ENCODE measurements around the gene CYP3A7. TPM values are rescaled to one million over a fixed set of nuclear protein-coding genes. Genes with fewer than 3 reads are reported as not detected.

CYP3A7 gene
- total RNA-seq, 1 experiment from 2014 or later = not detected

DNA sequence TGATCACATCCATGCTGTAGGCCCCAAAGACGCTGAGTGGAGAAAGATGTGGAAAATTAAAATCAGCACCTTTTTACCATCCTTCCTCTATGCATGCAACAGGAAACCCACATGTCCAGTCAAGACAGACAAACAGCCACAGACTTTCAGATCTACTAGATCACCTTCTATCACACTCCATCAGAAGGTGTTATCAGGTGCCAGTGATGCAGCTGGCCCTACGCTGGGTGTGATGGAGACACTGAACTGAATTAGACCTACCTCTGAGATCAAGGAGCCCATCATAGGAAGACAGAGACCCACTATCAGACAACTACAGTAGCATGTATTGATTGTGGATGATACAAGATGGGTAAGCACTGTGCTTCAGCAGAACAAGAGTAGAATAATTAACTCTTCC is 33.5 kb upstream of the CYP3A7 start:
- CTCF ChIA-PET = no interaction called here
- Histone ChIP-seq H3K27me3 (ENCODE audit: low read length) (peaks cover 6% of the 10 kb centered on the region; the same call in 1 of the 2 replicates), H4K20me1 (ENCODE audit: low read length) (no peaks in the 10 kb centered on the region), H3K9me3 (ENCODE audit: low read length) (0 out of 2 replicates have a peak, but pooled peaks cover 10% of the 10 kb centered on the region), H3K79me2 (ENCODE audit: low read length) (no peaks in the 10 kb centered on the region), H3K4me1 (ENCODE audit: insufficient read depth, low read length) (peaks cover 8% of the 10 kb centered on the region; the same call in 1 of the 2 replicates), H2AFZ (ENCODE audit: low read length) (no peak overlapping the region), H3K27ac (ENCODE audit: low read length) (no peak overlapping the region), H3K4me2 (ENCODE audit: low read length) (no peak overlapping the region), H3K36me3 (ENCODE audit: low read depth, low read length) (no peaks in the 10 kb centered on the region), H3F3A (ENCODE audit: low read length, unreplicated experiment) (no peaks in the 10 kb centered on the region), H3K9me2 (replicated peaks; ENCODE audit: low read length) (no peaks in the 10 kb centered on the region), H3K4me3 (ENCODE audit: low read length) (no peak overlapping the region), H3K9ac (ENCODE audit: low read length) (no peak overlapping the region)
- POLR2A ChIA-PET (ENCODE audit: unreplicated experiment) = no interaction called here
- intact Hi-C loops (cut with micrococcal nuclease) = loop anchor here (10.0 kb wide), 1 partner anchor 94 kb away; the partner anchor contains the start of gene CYP3A5
- TF ChIP-seq, protein P1, sequence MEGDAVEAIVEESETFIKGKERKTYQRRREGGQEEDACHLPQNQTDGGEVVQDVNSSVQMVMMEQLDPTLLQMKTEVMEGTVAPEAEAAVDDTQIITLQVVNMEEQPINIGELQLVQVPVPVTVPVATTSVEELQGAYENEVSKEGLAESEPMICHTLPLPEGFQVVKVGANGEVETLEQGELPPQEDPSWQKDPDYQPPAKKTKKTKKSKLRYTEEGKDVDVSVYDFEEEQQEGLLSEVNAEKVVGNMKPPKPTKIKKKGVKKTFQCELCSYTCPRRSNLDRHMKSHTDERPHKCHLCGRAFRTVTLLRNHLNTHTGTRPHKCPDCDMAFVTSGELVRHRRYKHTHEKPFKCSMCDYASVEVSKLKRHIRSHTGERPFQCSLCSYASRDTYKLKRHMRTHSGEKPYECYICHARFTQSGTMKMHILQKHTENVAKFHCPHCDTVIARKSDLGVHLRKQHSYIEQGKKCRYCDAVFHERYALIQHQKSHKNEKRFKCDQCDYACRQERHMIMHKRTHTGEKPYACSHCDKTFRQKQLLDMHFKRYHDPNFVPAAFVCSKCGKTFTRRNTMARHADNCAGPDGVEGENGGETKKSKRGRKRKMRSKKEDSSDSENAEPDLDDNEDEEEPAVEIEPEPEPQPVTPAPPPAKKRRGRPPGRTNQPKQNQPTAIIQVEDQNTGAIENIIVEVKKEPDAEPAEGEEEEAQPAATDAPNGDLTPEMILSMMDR (conservative IDR thresholded peaks at IDR 0.05; ENCODE audit: low read depth, low read length) = no peak
- no peak for TF ChIP-seq EZH2phosphoT487 (IDR thresholded peaks at IDR 0.05; ENCODE audit: borderline replicate concordance, low read length)
- no TSS peak for BruUV-seq (replicated peaks)
- no peak for ATAC-seq
- no peak for DNase-seq

DNA sequence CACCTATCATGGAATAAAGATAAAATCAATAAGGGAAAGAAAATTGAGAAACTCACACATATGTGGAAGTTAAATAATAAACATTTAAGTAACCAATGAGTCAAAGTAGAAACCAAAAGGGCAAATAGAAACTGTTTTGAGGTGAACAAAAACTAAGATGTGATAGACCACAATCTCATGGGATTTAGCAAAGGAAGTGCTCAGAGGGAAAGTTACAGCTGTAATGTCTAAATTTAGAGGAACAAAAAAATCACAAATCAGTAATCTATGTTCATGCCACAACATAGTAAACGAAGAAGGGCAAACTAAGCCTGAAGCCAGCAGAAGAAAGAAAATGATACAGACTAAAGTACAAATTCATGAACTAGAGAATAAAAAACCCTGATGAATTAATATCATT is 32.7 kb upstream of the CYP3A7 start:
- no peaks in the 10 kb centered on the region for H4K20me1 ChIP-seq (ENCODE audit: low read length)
- H3K9me2 ChIP-seq (replicated peaks; ENCODE audit: low read length) = no peaks in the 10 kb centered on the region
- H3K4me1 ChIP-seq (ENCODE audit: insufficient read depth, low read length) = peaks cover 13% of the 10 kb centered on the region; the same call in 1 of the 2 replicates
- ChIA-PET POLR2A (ENCODE audit: unreplicated experiment) (no interaction called here), CTCF (no interaction called here)
- no peaks in the 10 kb centered on the region for H3K79me2 ChIP-seq (ENCODE audit: low read length)
- intact Hi-C loops (cut with micrococcal nuclease) = loop anchor here (10.0 kb wide), 1 partner anchor 93 kb away; the partner anchor contains the start of gene CYP3A5
- H3K4me2 ChIP-seq (ENCODE audit: low read length) = no peak overlapping the region
- ATAC-seq (no peak), DNase-seq (no peak)
- TF ChIP-seq, protein P1 (conservative IDR thresholded peaks at IDR 0.05; ENCODE audit: low read depth, low read length) = no peak
- TF ChIP-seq EZH2 (IDR thresholded peaks at IDR 0.05; ENCODE audit: low read length, unreplicated experiment) = no peak
- H3K4me3 ChIP-seq (ENCODE audit: low read length) = no peak overlapping the region
- no peak overlapping the region for H3K27ac ChIP-seq (ENCODE audit: low read length)
- BruUV-seq (replicated peaks) = no TSS peak
- H3F3A ChIP-seq (ENCODE audit: low read length, unreplicated experiment) = no peaks in the 10 kb centered on the region
- no peak overlapping the region for H2AFZ ChIP-seq (ENCODE audit: low read length)
- H3K9me3 ChIP-seq (ENCODE audit: low read length) = 0 out of 2 replicates have a peak, but pooled peaks cover 10% of the 10 kb centered on the region
- no peak overlapping the region for H3K9ac ChIP-seq (ENCODE audit: low read length)
- peaks cover 6% of the 10 kb centered on the region; the same call in 1 of the 2 replicates for H3K27me3 ChIP-seq (ENCODE audit: low read length)
- no peaks in the 10 kb centered on the region for H3K36me3 ChIP-seq (ENCODE audit: low read depth, low read length)

DNA sequence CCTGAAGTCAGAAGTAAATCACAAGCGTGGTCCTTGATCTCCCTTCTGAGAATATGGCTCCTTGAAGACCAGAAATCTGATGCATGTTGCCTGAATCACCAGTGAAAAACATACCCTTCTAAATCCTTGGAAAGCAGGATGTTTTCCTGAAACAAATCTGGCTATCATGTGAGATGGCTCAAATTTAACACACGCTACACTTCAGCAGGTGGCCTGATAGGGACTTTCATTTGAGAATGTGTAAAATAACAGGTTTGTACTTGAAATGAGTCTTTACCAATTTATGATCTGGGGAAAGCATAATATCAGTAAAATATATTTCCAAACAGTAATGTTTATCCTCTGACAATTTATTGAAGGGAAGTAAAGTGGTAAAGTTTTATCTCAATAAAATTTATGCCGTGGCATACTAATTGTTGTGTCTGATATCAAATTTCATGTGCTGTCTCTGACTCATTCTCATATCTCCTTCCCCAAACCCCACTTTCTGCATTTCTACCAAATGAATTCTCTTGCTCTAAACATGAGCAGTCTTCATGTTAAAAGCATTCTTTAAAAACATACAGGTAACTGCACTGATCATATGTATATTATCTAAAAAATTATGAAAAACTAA is 31.6 kb upstream of the CYP3A7 start:
- Histone ChIP-seq H3K9ac (ENCODE audit: low read length) (no peak overlapping the region), H3F3A (ENCODE audit: low read length, unreplicated experiment) (no peaks in the 10 kb centered on the region), H3K79me2 (ENCODE audit: low read length) (no peaks in the 10 kb centered on the region), H2AFZ (ENCODE audit: low read length) (no peak overlapping the region), H3K27me3 (ENCODE audit: low read length) (no peaks in the 10 kb centered on the region), H3K27ac (ENCODE audit: low read length) (no peak overlapping the region), H3K4me2 (ENCODE audit: low read length) (no peak overlapping the region), H3K4me3 (ENCODE audit: low read length) (no peak overlapping the region), H3K36me3 (ENCODE audit: low read depth, low read length) (no peaks in the 10 kb centered on the region), H3K9me3 (ENCODE audit: low read length) (0 out of 2 replicates have a peak, but pooled peaks cover 7% of the 10 kb centered on the region), H3K4me1 (ENCODE audit: insufficient read depth, low read length) (peaks cover 13% of the 10 kb centered on the region; the same call in 1 of the 2 replicates), H4K20me1 (ENCODE audit: low read length) (no peaks in the 10 kb centered on the region), H3K9me2 (replicated peaks; ENCODE audit: low read length) (no peaks in the 10 kb centered on the region)
- BruUV-seq (replicated peaks) = no TSS peak
- POLR2A ChIA-PET (ENCODE audit: unreplicated experiment) = interaction anchor here (0.5 kb wide), 1 partner anchor 1318 kb away, joined by 8 read pairs; no protein-coding TSS in a partner anchor
- peak; percentile 37; the same call in 1 of the 2 replicates for ATAC-seq
- TF ChIP-seq EZH2 (IDR thresholded peaks at IDR 0.05; ENCODE audit: low read length, unreplicated experiment) = no peak
- TF ChIP-seq, protein P1 (conservative IDR thresholded peaks at IDR 0.05; ENCODE audit: low read depth, low read length) = no peak
- no peak for TF ChIP-seq EZH2phosphoT487 (IDR thresholded peaks at IDR 0.05; ENCODE audit: borderline replicate concordance, low read length)
- intact Hi-C loops (cut with micrococcal nuclease) = loop anchor here (10.0 kb wide), 1 partner anchor 92 kb away; the partner anchor contains the start of gene CYP3A5
- CTCF ChIA-PET = no interaction called here
- DNase-seq = peak; percentile 26

Measured in PC-3 (cell line).